Bronchial epithelial cell (primary cell): ENCODE results near the gene ADCY9. TPM values are rescaled to one million over a fixed set of nuclear protein-coding genes. Genes with fewer than 3 reads are reported as not detected.

ENCODE experiments used
- DNase-seq: peaks from one replicate; pipeline ENCODE4 v3.0.0-alpha.2; 2010; ENCODE audit warnings: low read depth
- FAIRE-seq: peaks from 2 replicates; lab custom pipeline; 2011; peaks lifted over from hg19 to GRCh38; lab: Jason Lieb, UNC
- H3K27me3 ChIP-seq: 2 replicates; pipeline ENCODE4 v1.5.1; 2011; ENCODE audit warnings: low read length; ENCODE audit not compliant: control insufficient read depth, insufficient read depth
- H3K36me3 ChIP-seq: 2 replicates; pipeline ENCODE4 v1.5.1; 2011; ENCODE audit warnings: low read length; ENCODE audit not compliant: control insufficient read depth, insufficient read depth
- H3K4me3 ChIP-seq: 2 replicates; pipeline ENCODE4 v1.5.1; 2011; ENCODE audit warnings: mild to moderate bottlenecking, low read depth, low read length, control low read depth
- CTCF ChIP-seq: IDR thresholded peaks from 2 replicates; pipeline ENCODE4 v1.5.1; 2011; ENCODE audit warnings: mild to moderate bottlenecking, moderate library complexity, low read length, control low read depth, inconsistent platforms; ENCODE audit not compliant: insufficient read depth, severe bottlenecking
- total RNA-seq: library from RNA; depleted of rRNA; stranded (reverse); fragments of >200 nt; gene quantifications from 2 replicates; pipeline ENCODE4 v1.2.1, GENCODE V29; 2014

Gene ADCY9
- total RNA-seq, 1 donor from 2014 or later, result 11.3 TPM

- DNase-seq (no peak), FAIRE-seq (no peak)
- H3K27me3 ChIP-seq, result no peaks in the 10 kb centered on the region
- no peaks in the 10 kb centered on the region for H3K36me3 ChIP-seq
- no peak for TF ChIP-seq CTCF
- H3K4me3 ChIP-seq, result no peak overlapping the region
Observed at GRCh38 chr16:4124535-4125294, 8.5 kb upstream of the ADCY9 start.

GRCh38 chr16:4123616-4124300 lies 7.5 kb upstream of the ADCY9 start:
- H3K27me3 ChIP-seq, result no peaks in the 10 kb centered on the region
- no peak for DNase-seq
- no peaks in the 10 kb centered on the region for H3K36me3 ChIP-seq
- no peak overlapping the region for H3K4me3 ChIP-seq
- peak; percentile 60 for FAIRE-seq
- no peak for TF ChIP-seq CTCF

GRCh38 chr16:4120176-4120575 lies 3.9 kb upstream of the ADCY9 start:
- DNase-seq, result no peak
- Histone ChIP-seq H3K36me3 (no peaks in the 10 kb centered on the region), H3K27me3 (no peaks in the 10 kb centered on the region), H3K4me3 (no peak overlapping the region)
- peak; percentile 76 for FAIRE-seq
- TF ChIP-seq CTCF, result no peak

GRCh38 chr16:4117250-4117578 lies 972 bp upstream of the ADCY9 start:
- peaks cover 2% of the 10 kb centered on the region for H3K36me3 ChIP-seq
- no peak for TF ChIP-seq CTCF
- FAIRE-seq (no peak), DNase-seq (no peak)
- peak overlapping the region; percentile 53 for H3K4me3 ChIP-seq
- no peaks in the 10 kb centered on the region for H3K27me3 ChIP-seq

GRCh38 chr16:4115949-4116318 lies 308 bp downstream of the ADCY9 start:
- FAIRE-seq, result no peak
- Histone ChIP-seq H3K36me3 (peaks cover 2% of the 10 kb centered on the region), H3K4me3 (peak overlapping the region; percentile 53), H3K27me3 (no peaks in the 10 kb centered on the region)
- no peak for TF ChIP-seq CTCF
- DNase-seq, result no peak
